Spleen (tissue), 11 donors: ENCODE measurements around the gene NOXRED1. TPM values are rescaled to one million over a fixed set of nuclear protein-coding genes. Genes with fewer than 3 reads are reported as not detected.

Source experiments
- DNase-seq: peaks from one replicate; pipeline ENCODE4 v3.0.0-alpha.2; 2020
- H3K27ac ChIP-seq, 8 donors: fragments of 200-600 bp; sonication (generic) in 7 of 8; 1 replicate in 4 of 8; 2 replicates in 4 of 8; pipeline versions ENCODE4 v1.5.0 to v1.8.0; 2016 to 2021; ENCODE audit warnings: inconsistent platforms in 4 of 8, mild to moderate bottlenecking in 4 of 8, moderate library complexity in 1 of 8
- H3K27me3 ChIP-seq, 7 donors: fragments of 200-600 bp; sonication (generic) in 6 of 7; replicated peaks in 1 of 7; 1 replicate in 4 of 7; 2 replicates in 3 of 7; pipeline versions ENCODE4 v1.5.0 to v1.8.0; 2016 to 2021; ENCODE audit warnings: inconsistent platforms in 3 of 7, mild to moderate bottlenecking in 1 of 7
- H3K36me3 ChIP-seq, 6 donors: fragments of 200-600 bp; sonication (generic) in 5 of 6; 1 replicate in 4 of 6; 2 replicates in 2 of 6; pipeline versions ENCODE4 v1.5.0 to v1.8.0; 2016 to 2021; ENCODE audit warnings: inconsistent platforms in 2 of 6
- H3K4me1 ChIP-seq, 6 donors: fragments of 200-600 bp; sonication (generic) in 5 of 6; 1 replicate in 3 of 6; 2 replicates in 3 of 6; pipeline versions ENCODE4 v1.5.0 to v1.8.0; 2016 to 2021; ENCODE audit warnings: inconsistent platforms in 3 of 6
- H3K4me3 ChIP-seq, 8 donors: fragments of 200-600 bp; sonication (generic) in 7 of 8; 1 replicate in 4 of 8; 2 replicates in 4 of 8; pipeline versions ENCODE4 v1.5.0 to v1.8.0; 2016 to 2021; ENCODE audit warnings: inconsistent platforms in 4 of 8, mild to moderate bottlenecking in 4 of 8, moderate library complexity in 2 of 8
- H3K9me3 ChIP-seq, 8 donors: fragments of 200-600 bp; sonication (generic) in 7 of 8; 1 replicate in 4 of 8; 2 replicates in 4 of 8; pipeline versions ENCODE4 v1.5.0 to v1.8.0; 2016 to 2021; ENCODE audit warnings: inconsistent platforms in 4 of 8
- CTCF ChIP-seq, 11 experiments: fragments of 200-600 bp in 7 of 11; fragments of 450-650 bp in 4 of 11; sonication (generic) in 4 of 11; IDR thresholded peaks in 8 of 11; conservative IDR thresholded peaks in 3 of 11; 1 replicate in 7 of 11; 2 replicates in 4 of 11; pipeline versions ENCODE4 v1.4.0 to v1.8.0; 2016 to 2021; ENCODE audit warnings: antibody characterized with exemption in 11 of 11, inconsistent platforms in 4 of 11, mild to moderate bottlenecking in 1 of 11
- POLR2A ChIP-seq, 3 donors: fragments of 450-650 bp; IDR thresholded peaks; one replicate each; pipeline ENCODE4 v1.5.1; 2017; ENCODE audit warnings: antibody characterized with exemption in 3 of 3, mild to moderate bottlenecking in 1 of 3
- POLR2AphosphoS5 ChIP-seq, 3 donors: sonication (generic); formaldehyde crosslinking; IDR thresholded peaks; one replicate each; pipeline ENCODE4 v1.5.1; 2017; ENCODE audit warnings: antibody characterized with exemption in 3 of 3
- WGBS, 5 donors: extraction: QIAGEN DNeasy Blood & Tissue Kit in 3 of 5; methylation state at CpG; one replicate each; pipeline versions ENCODE4 v1.1.5 to v1.1.7; 2013 to 2018; 5-methylcytosine and 5-hydroxymethylcytosine counted together
- intact Hi-C: fragments of 100-400 bp; cut with DNase I; formaldehyde crosslinking; loops from one replicate; pipeline ENCODE4 v1.15.0; 2023; ENCODE audit warnings: low total_unique reads
- polyA plus RNA-seq, 3 donors: library from polyadenylated mRNA; stranded (reverse); fragments of 200-250 nt; gene quantifications; one replicate each; pipeline ENCODE4 v1.2.1, GENCODE V29; 2013
- total RNA-seq, 7 donors: library from RNA; depleted of rRNA in 3 of 7; stranded (reverse); fragments of >200 nt in 3 of 7; fragmentation: NEBNext Ultra II Directional in 4 of 7; extraction: Animal tissue kit (Norgen Biotek cat#: 25700) in 4 of 7; gene quantifications; one replicate each; pipeline versions ENCODE4 v1.1.0 to v1.2.1, GENCODE V29; 2016 to 2021
- donor health status: healthy with polysubstance abuse.
- donor health status: DM: no; HTN: no; CAD: no; lungs with moderate emphysema.
- donor health status: DM: no; HTN: no; CAD: no.
- donor health status: Bipolar disorder and iron deficiency.
- donor health status: healthy.
- donor health status: DM: no; HTN: no; CAD: no.
- donor health status: DM: yes; HTN: yes; CAD: no.

The NOXRED1 gene
- total and polyA plus RNA-seq, 10 donors, result 0.30 to 1.2 (median 0.69) TPM

DNA sequence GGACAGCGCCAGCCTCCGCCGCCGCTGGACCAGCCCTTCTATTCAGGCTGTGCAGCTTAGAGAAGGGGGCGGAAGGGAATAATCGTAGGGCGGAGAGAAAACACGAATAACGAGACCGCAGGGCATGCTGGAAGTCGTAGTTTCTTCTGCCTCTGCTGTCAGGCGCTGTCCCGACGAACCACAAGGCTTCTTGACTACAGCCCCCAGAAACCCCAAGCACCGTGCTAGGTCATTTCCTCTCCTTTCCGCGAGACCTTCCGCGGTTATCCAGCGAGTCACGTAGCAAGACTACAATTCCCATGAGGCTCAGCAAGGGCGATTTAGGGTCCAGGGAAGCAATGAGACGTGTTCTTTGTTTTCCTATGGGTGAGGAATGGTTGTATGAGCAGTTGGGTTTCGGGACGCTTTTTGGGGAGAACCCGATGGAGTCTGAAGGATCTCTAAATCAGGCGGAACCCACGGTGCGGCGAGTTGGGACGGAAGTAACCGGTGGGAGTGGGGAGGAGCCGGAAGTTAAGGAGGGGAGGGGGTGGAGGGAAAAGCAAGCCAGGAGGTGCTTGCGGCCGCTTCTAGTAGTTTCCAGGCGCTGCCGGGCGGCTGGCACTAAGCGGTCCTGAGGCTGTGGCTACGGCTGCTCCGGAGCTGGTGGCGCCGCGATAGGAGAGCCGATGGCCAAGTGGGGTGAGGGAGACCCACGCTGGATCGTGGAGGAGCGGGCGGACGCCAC lies 34.4 kb upstream of the NOXRED1 start, which contains the start of the genes AHSA1 and VIPAS39:
Gene AHSA1, plus strand, starts transcription at position 572 of the 727 bp plus-strand sequence. Its CDS starts 97 bp downstream, at position 669.
Gene VIPAS39, minus strand, starts transcription at position 80 of the 727 bp plus-strand sequence. CDS start 3,499 bp downstream, outside the sequence.
- intact Hi-C loops, result loop anchor here (5.0 to 10.0 kb wide), 4 partner anchors 80 to 257 kb away; partner anchors contain the start of genes SAMD15, SPTLC2 and TMED8

GRCh38 chr14:77457115-77457521 lies 33.8 kb upstream of the NOXRED1 start:
- no peak for DNase-seq
- WGBS, 5 donors, result 0% methylated on average over 13 to 18 of the region's 18 CpGs
- Histone ChIP-seq H3K9me3 (no peaks in the 10 kb centered on the region), H3K36me3 (peaks cover 2 to 48% (median 36%) of the 10 kb centered on the region in 6 donors), H3K4me1 (peaks cover 20 to 57% (median 35%) of the 10 kb centered on the region in 6 donors), H3K27me3 (no peaks in the 10 kb centered on the region), H3K4me3 (peak overlapping the region; percentile 78 to 100 (median 94)), H3K27ac (peak overlapping the region; percentile 80 to 98 (median 92))
- intact Hi-C loops, result loop anchor here (5.0 to 10.0 kb wide), 4 partner anchors 80 to 258 kb away; partner anchors contain the start of genes SAMD15, SPTLC2 and TMED8
- TF ChIP-seq POLR2A (IDR thresholded peaks at IDR 0.05), result peak in 1 of 3 donors; percentile 66
- TF ChIP-seq CTCF (IDR thresholded peaks at IDR 0.05 in 8 of 11, conservative IDR thresholded peaks at IDR 0.05 in 3 of 11), result no peak
- peak in 1 of 3 donors; percentile 84 for TF ChIP-seq POLR2AphosphoS5 (IDR thresholded peaks at IDR 0.05)

More for the DNA sequence above, 34.4 kb upstream of the NOXRED1 start, which contains the start of the genes AHSA1 and VIPAS39:
- H3K36me3 ChIP-seq, result peaks cover 5 to 48% (median 39%) of the 10 kb centered on the region in 6 donors
- no peaks in the 10 kb centered on the region for H3K9me3 ChIP-seq
- H3K27ac ChIP-seq, result peak within 1 kb of the TSS; percentile 80 to 98 (median 92)
- H3K27me3 ChIP-seq, result no peaks in the 10 kb centered on the region
- TF ChIP-seq POLR2AphosphoS5 (IDR thresholded peaks at IDR 0.05) (peak; percentile 89 to 92 (median 90)), POLR2A (IDR thresholded peaks at IDR 0.05) (peak in 2 of 3 donors; percentile 6 to 22), CTCF (IDR thresholded peaks at IDR 0.05 in 8 of 11, conservative IDR thresholded peaks at IDR 0.05 in 3 of 11) (peak in 4 of 11 experiments; percentile 1 to 39 (median 22))
- peak within 1 kb of the TSS; percentile 78 to 100 (median 94) for H3K4me3 ChIP-seq
- DNase-seq, result peak; percentile 96
- 0 to 1% (median 0%) methylated on average over 46 to 50 of the region's 50 CpGs for WGBS, 5 donors
- peaks cover 20 to 57% (median 35%) of the 10 kb centered on the region in 6 donors for H3K4me1 ChIP-seq

DNA sequence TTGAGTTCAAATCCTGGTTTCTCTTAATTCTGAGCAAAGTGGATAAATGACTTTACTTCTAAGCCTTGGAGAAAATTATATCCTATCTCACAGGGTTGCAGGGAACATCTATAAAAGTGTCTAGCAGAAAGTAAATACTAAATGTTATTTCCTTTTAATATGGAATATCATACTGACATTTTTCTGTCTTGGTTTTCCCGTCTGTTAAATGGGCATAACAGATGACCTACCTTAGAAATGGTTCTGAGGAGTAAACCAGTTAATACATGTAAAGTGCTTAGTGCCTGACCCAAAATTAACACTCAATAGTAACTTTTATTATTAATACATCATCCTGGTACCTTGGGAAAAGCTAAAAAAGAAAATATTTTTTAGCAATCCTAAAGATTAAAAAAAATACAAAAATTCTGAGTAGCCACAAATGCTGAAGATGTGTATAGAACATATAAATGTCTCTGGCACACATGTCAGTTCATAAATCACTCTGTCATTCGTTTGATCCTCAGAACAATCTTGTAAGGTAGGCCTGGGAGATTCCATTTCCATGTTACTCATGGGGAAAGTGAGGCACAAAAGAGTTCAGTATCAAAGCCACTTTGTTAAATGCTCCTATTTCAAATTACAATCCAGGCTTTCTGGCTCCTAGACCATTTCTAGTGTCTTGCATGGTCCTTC lies 32.8 kb upstream of the NOXRED1 start:
- peaks cover 20 to 56% (median 35%) of the 10 kb centered on the region in 6 donors for H3K4me1 ChIP-seq
- WGBS, 5 donors, result 71 to 85% (median 77%) methylated on average over 2 of the region's 2 CpGs

More for the DNA sequence above, 32.8 kb upstream of the NOXRED1 start:
- H3K4me3 ChIP-seq, result peak overlapping the region in 5 of 8 donors; percentile 78 to 100 (median 94)
- H3K27ac ChIP-seq, result peak overlapping the region in 2 of 8 donors; percentile 90 to 92
- H3K36me3 ChIP-seq, result peaks cover 0 to 48% (median 31%) of the 10 kb centered on the region in 6 donors
- intact Hi-C loops, result loop anchor here (5.0 to 10.0 kb wide), 4 partner anchors 79 to 259 kb away; partner anchors contain the start of genes SAMD15, SPTLC2 and TMED8
- no peaks in the 10 kb centered on the region for H3K9me3 ChIP-seq
- no peak for DNase-seq
- no peaks in the 10 kb centered on the region for H3K27me3 ChIP-seq
- TF ChIP-seq POLR2A (IDR thresholded peaks at IDR 0.05) (no peak), POLR2AphosphoS5 (IDR thresholded peaks at IDR 0.05) (no peak), CTCF (IDR thresholded peaks at IDR 0.05 in 8 of 11, conservative IDR thresholded peaks at IDR 0.05 in 3 of 11) (no peak)
